ENCODE measurements around the gene ANO5. TPM values are rescaled to one million over a fixed set of nuclear protein-coding genes. Genes with fewer than 3 reads are reported as not detected.

Gene ANO5
- total RNA-seq, 1 experiment from 2014 or later = 1.1 TPM

DNA sequence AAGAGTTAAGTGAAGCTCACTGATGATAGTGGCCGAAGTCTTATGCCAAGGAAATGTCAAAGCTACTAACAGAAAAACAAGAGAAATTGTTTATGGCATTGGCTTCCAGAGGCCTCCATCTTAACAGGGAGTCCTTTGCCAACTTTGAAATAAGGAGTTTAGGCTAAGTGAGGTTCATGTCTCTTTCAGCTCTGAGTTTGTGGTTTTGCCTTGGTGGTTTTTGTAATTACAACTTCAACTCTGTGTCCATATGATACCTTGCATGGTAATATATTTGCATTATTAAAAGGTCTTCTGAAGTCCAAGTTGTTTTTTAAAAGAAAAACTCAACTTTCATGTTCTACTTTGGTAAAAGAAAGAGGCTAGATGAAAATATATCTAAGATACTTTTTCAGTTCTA, 31.4 kb upstream of the ANO5 start:
- no peaks in the 10 kb centered on the region for H3K27me3 ChIP-seq (ENCODE audit: insufficient read depth, low read length)
- no peaks in the 10 kb centered on the region for H3K79me2 ChIP-seq (ENCODE audit: insufficient read depth, low read length)
- H3K9me2 ChIP-seq (ENCODE audit: insufficient read depth) = no peaks in the 10 kb centered on the region
- TF ChIP-seq ZNF274 (IDR thresholded peaks at IDR 0.05; ENCODE audit: low read depth, low read length) = no peak
- TF ChIP-seq SIN3A (IDR thresholded peaks at IDR 0.05; ENCODE audit: low read depth) = no peak
- TF ChIP-seq, protein P1, sequence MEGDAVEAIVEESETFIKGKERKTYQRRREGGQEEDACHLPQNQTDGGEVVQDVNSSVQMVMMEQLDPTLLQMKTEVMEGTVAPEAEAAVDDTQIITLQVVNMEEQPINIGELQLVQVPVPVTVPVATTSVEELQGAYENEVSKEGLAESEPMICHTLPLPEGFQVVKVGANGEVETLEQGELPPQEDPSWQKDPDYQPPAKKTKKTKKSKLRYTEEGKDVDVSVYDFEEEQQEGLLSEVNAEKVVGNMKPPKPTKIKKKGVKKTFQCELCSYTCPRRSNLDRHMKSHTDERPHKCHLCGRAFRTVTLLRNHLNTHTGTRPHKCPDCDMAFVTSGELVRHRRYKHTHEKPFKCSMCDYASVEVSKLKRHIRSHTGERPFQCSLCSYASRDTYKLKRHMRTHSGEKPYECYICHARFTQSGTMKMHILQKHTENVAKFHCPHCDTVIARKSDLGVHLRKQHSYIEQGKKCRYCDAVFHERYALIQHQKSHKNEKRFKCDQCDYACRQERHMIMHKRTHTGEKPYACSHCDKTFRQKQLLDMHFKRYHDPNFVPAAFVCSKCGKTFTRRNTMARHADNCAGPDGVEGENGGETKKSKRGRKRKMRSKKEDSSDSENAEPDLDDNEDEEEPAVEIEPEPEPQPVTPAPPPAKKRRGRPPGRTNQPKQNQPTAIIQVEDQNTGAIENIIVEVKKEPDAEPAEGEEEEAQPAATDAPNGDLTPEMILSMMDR (IDR thresholded peaks at IDR 0.05 in 2 of 3, conservative IDR thresholded peaks at IDR 0.05 in 1 of 3; ENCODE audit: borderline replicate concordance in 1 of 3, insufficient read depth in 1 of 3, low read depth in 2 of 3, low read length in 2 of 3) = no peak
- no peak for TF ChIP-seq CEBPB (IDR thresholded peaks at IDR 0.05; ENCODE audit: low read depth)
- TF ChIP-seq ZFX (IDR thresholded peaks at IDR 0.05) = no peak
- TF ChIP-seq FOSL1 (IDR thresholded peaks at IDR 0.05; ENCODE audit: low read depth) = no peak
- no peak for TF ChIP-seq SRF (IDR thresholded peaks at IDR 0.05; ENCODE audit: low read depth)
- TF ChIP-seq, protein P2, sequence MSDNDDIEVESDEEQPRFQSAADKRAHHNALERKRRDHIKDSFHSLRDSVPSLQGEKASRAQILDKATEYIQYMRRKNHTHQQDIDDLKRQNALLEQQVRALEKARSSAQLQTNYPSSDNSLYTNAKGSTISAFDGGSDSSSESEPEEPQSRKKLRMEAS (IDR thresholded peaks at IDR 0.05) = no peak
- no peak for TF ChIP-seq EZH2 (IDR thresholded peaks at IDR 0.05)
- no peak for TF ChIP-seq CBX3 (IDR thresholded peaks at IDR 0.05; ENCODE audit: low read depth)
- TF ChIP-seq, protein P3, sequence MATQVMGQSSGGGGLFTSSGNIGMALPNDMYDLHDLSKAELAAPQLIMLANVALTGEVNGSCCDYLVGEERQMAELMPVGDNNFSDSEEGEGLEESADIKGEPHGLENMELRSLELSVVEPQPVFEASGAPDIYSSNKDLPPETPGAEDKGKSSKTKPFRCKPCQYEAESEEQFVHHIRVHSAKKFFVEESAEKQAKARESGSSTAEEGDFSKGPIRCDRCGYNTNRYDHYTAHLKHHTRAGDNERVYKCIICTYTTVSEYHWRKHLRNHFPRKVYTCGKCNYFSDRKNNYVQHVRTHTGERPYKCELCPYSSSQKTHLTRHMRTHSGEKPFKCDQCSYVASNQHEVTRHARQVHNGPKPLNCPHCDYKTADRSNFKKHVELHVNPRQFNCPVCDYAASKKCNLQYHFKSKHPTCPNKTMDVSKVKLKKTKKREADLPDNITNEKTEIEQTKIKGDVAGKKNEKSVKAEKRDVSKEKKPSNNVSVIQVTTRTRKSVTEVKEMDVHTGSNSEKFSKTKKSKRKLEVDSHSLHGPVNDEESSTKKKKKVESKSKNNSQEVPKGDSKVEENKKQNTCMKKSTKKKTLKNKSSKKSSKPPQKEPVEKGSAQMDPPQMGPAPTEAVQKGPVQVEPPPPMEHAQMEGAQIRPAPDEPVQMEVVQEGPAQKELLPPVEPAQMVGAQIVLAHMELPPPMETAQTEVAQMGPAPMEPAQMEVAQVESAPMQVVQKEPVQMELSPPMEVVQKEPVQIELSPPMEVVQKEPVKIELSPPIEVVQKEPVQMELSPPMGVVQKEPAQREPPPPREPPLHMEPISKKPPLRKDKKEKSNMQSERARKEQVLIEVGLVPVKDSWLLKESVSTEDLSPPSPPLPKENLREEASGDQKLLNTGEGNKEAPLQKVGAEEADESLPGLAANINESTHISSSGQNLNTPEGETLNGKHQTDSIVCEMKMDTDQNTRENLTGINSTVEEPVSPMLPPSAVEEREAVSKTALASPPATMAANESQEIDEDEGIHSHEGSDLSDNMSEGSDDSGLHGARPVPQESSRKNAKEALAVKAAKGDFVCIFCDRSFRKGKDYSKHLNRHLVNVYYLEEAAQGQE (IDR thresholded peaks at IDR 0.05; ENCODE audit: low read depth) = no peak
- TF ChIP-seq YY1 (IDR thresholded peaks at IDR 0.05; ENCODE audit: extremely low read depth, insufficient replicate concordance, low read depth, low read length) = no peak
- TF ChIP-seq EZH2phosphoT487 (IDR thresholded peaks at IDR 0.05; ENCODE audit: borderline replicate concordance) = no peak
- TF ChIP-seq POLR2A (IDR thresholded peaks at IDR 0.05; ENCODE audit: borderline replicate concordance, extremely low read depth, insufficient read depth, insufficient read length) = no peak
- TF ChIP-seq, protein P4, sequence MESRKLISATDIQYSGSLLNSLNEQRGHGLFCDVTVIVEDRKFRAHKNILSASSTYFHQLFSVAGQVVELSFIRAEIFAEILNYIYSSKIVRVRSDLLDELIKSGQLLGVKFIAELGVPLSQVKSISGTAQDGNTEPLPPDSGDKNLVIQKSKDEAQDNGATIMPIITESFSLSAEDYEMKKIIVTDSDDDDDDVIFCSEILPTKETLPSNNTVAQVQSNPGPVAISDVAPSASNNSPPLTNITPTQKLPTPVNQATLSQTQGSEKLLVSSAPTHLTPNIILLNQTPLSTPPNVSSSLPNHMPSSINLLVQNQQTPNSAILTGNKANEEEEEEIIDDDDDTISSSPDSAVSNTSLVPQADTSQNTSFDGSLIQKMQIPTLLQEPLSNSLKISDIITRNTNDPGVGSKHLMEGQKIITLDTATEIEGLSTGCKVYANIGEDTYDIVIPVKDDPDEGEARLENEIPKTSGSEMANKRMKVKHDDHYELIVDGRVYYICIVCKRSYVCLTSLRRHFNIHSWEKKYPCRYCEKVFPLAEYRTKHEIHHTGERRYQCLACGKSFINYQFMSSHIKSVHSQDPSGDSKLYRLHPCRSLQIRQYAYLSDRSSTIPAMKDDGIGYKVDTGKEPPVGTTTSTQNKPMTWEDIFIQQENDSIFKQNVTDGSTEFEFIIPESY (IDR thresholded peaks at IDR 0.05; ENCODE audit: extremely low read depth, insufficient replicate concordance, low read length) = no peak
- no peak for TF ChIP-seq JUND (IDR thresholded peaks at IDR 0.05)
- TF ChIP-seq EGR1 (IDR thresholded peaks at IDR 0.05; ENCODE audit: low read depth) = no peak
- TF ChIP-seq RAD21 (IDR thresholded peaks at IDR 0.05; ENCODE audit: low read depth) = no peak
- no peak overlapping the region for H3K9ac ChIP-seq (ENCODE audit: low read length)
- H3K4me3 ChIP-seq (replicated peaks in 1 of 2; ENCODE audit: low read depth in 1 of 2, low read length in 2 of 2) = no peak overlapping the region
- no TSS peak for BruUV-seq (replicated peaks)
- no peaks in the 10 kb centered on the region; a peak in 1 of 4 replicates for H3K36me3 ChIP-seq (ENCODE audit: control insufficient read depth in 1 of 2, insufficient read depth in 2 of 2, low read length in 2 of 2)
- no peak for ATAC-seq
- DNase-seq (ENCODE audit: low read depth, low spot score) = no peak
- no peaks in the 10 kb centered on the region for H4K20me1 ChIP-seq (ENCODE audit: insufficient read depth)
- no peak overlapping the region for H3K27ac ChIP-seq (ENCODE audit: low read depth, low read length)
- intact Hi-C loops (cut with micrococcal nuclease) = no loop called here
- ChIA-PET POLR2A (no interaction called here), RAD21 (ENCODE audit: low non-redundant PET in 1 of 2, low total read pairs in 2 of 2, uncharacterized antibody in 2 of 2, unreplicated experiment in 2 of 2) (no interaction called here), CTCF (no interaction called here)
- H3K9me3 ChIP-seq (ENCODE audit: control insufficient read depth in 1 of 2, insufficient read depth in 1 of 2, low read depth in 1 of 2, low read length in 2 of 2) = no peaks in the 10 kb centered on the region
- no peak overlapping the region for H3K4me2 ChIP-seq (ENCODE audit: low read length)
- H2AFZ ChIP-seq (ENCODE audit: low read depth, low read length, poor library complexity, severe bottlenecking) = no peak overlapping the region
- no peaks in the 10 kb centered on the region for H3K4me1 ChIP-seq (ENCODE audit: control insufficient read depth in 1 of 2, insufficient read depth in 2 of 2, low read length in 2 of 2)

Data from HCT116 (cell line).